H1 (cell line): ENCODE results near the gene RASSF4. TPM values are rescaled to one million over a fixed set of nuclear protein-coding genes. Genes with fewer than 3 reads are reported as not detected.

Experiments
- ATF3 ChIP-seq: IDR thresholded peaks from 2 replicates; pipeline ENCODE4 v1.6.1; 2011; ENCODE audit warnings: low read depth, mild to moderate bottlenecking, low read length; ENCODE audit not compliant: insufficient read depth
- CBX5 ChIP-seq: fragments of 300-800, 300-1000 bp; sonication (generic); IDR thresholded peaks from 2 replicates; pipeline ENCODE4 v1.7.1; 2016; ENCODE audit warnings: antibody characterized with exemption, low read length, low read depth
- CBX8 ChIP-seq: fragments of 300-800, 300-1000 bp; sonication (generic); IDR thresholded peaks from 2 replicates; pipeline ENCODE4 v1.7.1; 2016; ENCODE audit warnings: low read depth, low read length, borderline replicate concordance
- CEBPB ChIP-seq: IDR thresholded peaks from 2 replicates; pipeline ENCODE4 v1.6.1; 2012; ENCODE audit warnings: low read depth, low read length
- CHD2 ChIP-seq: IDR thresholded peaks from 2 replicates; pipeline ENCODE4 v1.6.1; 2012; ENCODE audit warnings: low read length, improper control_type of control experiment
- E2F6 ChIP-seq: IDR thresholded peaks from 2 replicates; pipeline ENCODE4 v1.6.1; 2012; ENCODE audit warnings: inconsistent platforms
- NANOG ChIP-seq: IDR thresholded peaks from 2 replicates; pipeline ENCODE4 v1.6.1; 2011; ENCODE audit warnings: low read length, low read depth, mild to moderate bottlenecking, inconsistent platforms; ENCODE audit not compliant: insufficient read depth, poor library complexity, severe bottlenecking
- NRF1 ChIP-seq: IDR thresholded peaks from 2 replicates; pipeline ENCODE4 v1.6.1; 2011; ENCODE audit warnings: mild to moderate bottlenecking, low read depth, low read length, improper control_type of control experiment
- PHF8 ChIP-seq: fragments of 200-600 bp; sonication (generic); conservative IDR thresholded peaks from 2 replicates; pipeline ENCODE4 v1.7.1; 2012; ENCODE audit warnings: low read depth, mild to moderate bottlenecking, inconsistent platforms, low read length, moderate library complexity
- SIN3A ChIP-seq, 2 experiments: IDR thresholded peaks in 1 of 2; conservative IDR thresholded peaks in 1 of 2; 2 replicates each; pipeline ENCODE4 v1.6.1; 2011 to 2012; ENCODE audit warnings: low read length in 2 of 2, improper control_type of control experiment in 1 of 2, low read depth in 1 of 2, mild to moderate bottlenecking in 1 of 2
- SIRT6 ChIP-seq: IDR thresholded peaks from one replicate; pipeline ENCODE4 v1.7.1; 2012; ENCODE audit warnings: low read length, inconsistent platforms
- polyA plus RNA-seq, 7 experiments: library from polyadenylated mRNA; depleted of rRNA in 3 of 7; stranded (reverse) in 5 of 7; unstranded in 2 of 7; fragments of >200 nt in 5 of 7; fragments of 200-250 nt in 2 of 7; gene quantifications; 1 replicate in 5 of 7; 2 replicates in 1 of 7; 4 replicates in 1 of 7; pipeline versions ENCODE4 v1.2.1 to v1.2.3, GENCODE V29; 2011 to 2013; ENCODE audit warnings: missing spikeins in 2 of 7, mixed read lengths in 2 of 7
- total RNA-seq: library from RNA; stranded (reverse); fragmentation: NEBNext Ultra II Directional; extraction: Animal tissue kit (Norgen Biotek cat#: 25700); gene quantifications from 2 replicates; pipeline ENCODE4 v1.2.1, GENCODE V29; 2021

The RASSF4 gene
- total and polyA plus RNA-seq, 2 of the 8 experiments (the other 6 are each of a cell fraction or from before 2014, with no cell fraction given) = 14.3 to 14.5 TPM

- no peak for TF ChIP-seq ATF3
- no peak for TF ChIP-seq SIRT6
- no peak for TF ChIP-seq NRF1
- TF ChIP-seq NANOG = no peak
- TF ChIP-seq CHD2 = no peak
- TF ChIP-seq PHF8 = no peak
- no peak for TF ChIP-seq CBX8
- no peak for TF ChIP-seq CEBPB
- TF ChIP-seq E2F6 = no peak
- TF ChIP-seq CBX5 = no peak
- TF ChIP-seq SIN3A (conservative IDR thresholded peaks at IDR 0.05 in 1 of 2, IDR thresholded peaks at IDR 0.05 in 1 of 2; ENCODE audit: low read depth in 1 of 2, low read length in 2 of 2) = no peak
Measured at GRCh38 chr10:44956717-44957706, 2.6 kb upstream of the RASSF4 start (continued).
